WTC11 (cell line): ENCODE measurements around the gene ADH1C.

Experiments used
- CREB1 ChIP-seq: sonication (generic); formaldehyde crosslinking; IDR thresholded peaks from 2 replicates; pipeline ENCODE4 v1.8.0; 2023; ENCODE audit warnings: mild to moderate bottlenecking, missing genetic modification reagents
- CTCF ChIP-seq: fragments of 200-600 bp; IDR thresholded peaks from 2 replicates; pipeline ENCODE4 v1.8.0; 2022; ENCODE audit warnings: antibody characterized with exemption
- ESRRA ChIP-seq: sonication (generic); formaldehyde crosslinking; IDR thresholded peaks from 2 replicates; pipeline ENCODE4 v1.8.1; 2022; ENCODE audit warnings: mild to moderate bottlenecking, missing genetic modification reagents, borderline replicate concordance
- JUN ChIP-seq: sonication (generic); formaldehyde crosslinking; IDR thresholded peaks from 2 replicates; pipeline ENCODE4 v1.8.0; 2023; ENCODE audit warnings: mild to moderate bottlenecking, missing genetic modification reagents
- KAT7 ChIP-seq: sonication (generic); formaldehyde crosslinking; IDR thresholded peaks from 2 replicates; pipeline ENCODE4 v1.8.1; 2023; ENCODE audit warnings: missing genetic modification reagents, mild to moderate bottlenecking, borderline replicate concordance
- NR3C1 ChIP-seq: sonication (generic); formaldehyde crosslinking; conservative IDR thresholded peaks from 2 replicates; pipeline ENCODE4 v1.8.1; 2023; ENCODE audit warnings: low read depth, mild to moderate bottlenecking, missing genetic modification reagents
- USF1 ChIP-seq: sonication (generic); formaldehyde crosslinking; IDR thresholded peaks from 2 replicates; pipeline ENCODE4 v1.8.0; 2022; ENCODE audit warnings: mild to moderate bottlenecking, missing genetic modification reagents
- USF2 ChIP-seq: sonication (generic); formaldehyde crosslinking; IDR thresholded peaks from 2 replicates; pipeline ENCODE4 v1.8.1; 2023; ENCODE audit warnings: mild to moderate bottlenecking, missing genetic modification reagents, moderate library complexity
- ZNF121 ChIP-seq: sonication (generic); formaldehyde crosslinking; IDR thresholded peaks from 2 replicates; pipeline ENCODE4 v1.8.0; 2023; ENCODE audit warnings: missing genetic modification reagents
- ZNF317 ChIP-seq: sonication (generic); formaldehyde crosslinking; IDR thresholded peaks from 2 replicates; pipeline ENCODE4 v1.8.1; 2023; ENCODE audit warnings: low read depth, mild to moderate bottlenecking, moderate library complexity, missing genetic modification reagents, borderline replicate concordance

- TF ChIP-seq USF1 (CRISPR knock-in tag) (no peak), ESRRA (CRISPR knock-in tag) (no peak), NR3C1 (CRISPR knock-in tag) (no peak), CTCF (no peak), KAT7 (no peak), JUN (CRISPR knock-in tag) (no peak), USF2 (CRISPR knock-in tag) (no peak), ZNF317 (no peak), CREB1 (CRISPR knock-in tag) (no peak), ZNF121 (no peak)
Measured at GRCh38 chr4:99378876-99379275, 26.3 kb upstream of the ADH1C start.
